Measurements from ENCODE around the gene NTNG1.

DNA sequence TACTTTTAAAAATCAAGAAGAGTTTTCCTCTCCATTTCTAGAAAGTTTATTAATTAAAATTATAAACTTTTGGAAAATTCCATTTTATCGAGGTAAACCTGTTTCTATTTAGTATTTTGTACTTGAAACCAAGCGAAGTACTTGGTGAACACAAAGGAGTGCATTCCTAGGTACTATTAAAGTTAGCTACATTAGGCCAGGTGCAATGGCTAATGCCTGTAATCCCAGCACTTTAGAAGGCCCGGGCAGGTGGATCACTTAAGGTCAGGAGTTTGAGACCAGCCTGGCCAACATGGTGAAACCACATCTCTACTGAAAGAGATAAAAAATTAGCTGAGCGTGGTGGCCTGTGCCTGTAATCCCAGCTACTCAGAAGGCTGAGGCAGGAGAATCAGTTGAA is 292.2 kb downstream of the NTNG1 start:
- TF ChIP-seq, protein P1, sequence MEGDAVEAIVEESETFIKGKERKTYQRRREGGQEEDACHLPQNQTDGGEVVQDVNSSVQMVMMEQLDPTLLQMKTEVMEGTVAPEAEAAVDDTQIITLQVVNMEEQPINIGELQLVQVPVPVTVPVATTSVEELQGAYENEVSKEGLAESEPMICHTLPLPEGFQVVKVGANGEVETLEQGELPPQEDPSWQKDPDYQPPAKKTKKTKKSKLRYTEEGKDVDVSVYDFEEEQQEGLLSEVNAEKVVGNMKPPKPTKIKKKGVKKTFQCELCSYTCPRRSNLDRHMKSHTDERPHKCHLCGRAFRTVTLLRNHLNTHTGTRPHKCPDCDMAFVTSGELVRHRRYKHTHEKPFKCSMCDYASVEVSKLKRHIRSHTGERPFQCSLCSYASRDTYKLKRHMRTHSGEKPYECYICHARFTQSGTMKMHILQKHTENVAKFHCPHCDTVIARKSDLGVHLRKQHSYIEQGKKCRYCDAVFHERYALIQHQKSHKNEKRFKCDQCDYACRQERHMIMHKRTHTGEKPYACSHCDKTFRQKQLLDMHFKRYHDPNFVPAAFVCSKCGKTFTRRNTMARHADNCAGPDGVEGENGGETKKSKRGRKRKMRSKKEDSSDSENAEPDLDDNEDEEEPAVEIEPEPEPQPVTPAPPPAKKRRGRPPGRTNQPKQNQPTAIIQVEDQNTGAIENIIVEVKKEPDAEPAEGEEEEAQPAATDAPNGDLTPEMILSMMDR (IDR thresholded peaks at IDR 0.05) = no peak
- TF ChIP-seq POLR2A (IDR thresholded peaks at IDR 0.05) = no peak

Measured in suprapubic skin (tissue), 3 donors.